ENCODE data around the gene CHKB.

DNA sequence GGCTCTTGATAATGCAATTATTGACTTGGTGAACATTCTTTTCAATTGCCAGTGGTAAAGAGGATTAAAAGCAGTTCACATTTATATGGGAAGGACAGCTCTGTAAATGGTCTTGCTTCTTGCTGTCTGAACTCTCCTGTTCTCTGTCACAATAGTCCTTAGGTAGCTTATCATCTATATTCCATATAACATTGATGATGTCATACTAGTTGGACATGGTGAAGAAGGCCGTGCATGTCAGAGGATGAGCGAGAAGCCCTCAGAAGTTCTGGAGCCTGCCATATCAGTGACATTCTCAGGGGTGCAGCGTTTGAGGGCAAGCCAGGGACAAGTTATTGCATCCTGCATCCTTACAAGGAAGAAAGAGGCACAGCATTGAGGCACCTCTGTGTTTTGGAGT, 2.6 kb upstream of the CHKB start:
- TF ChIP-seq, protein P1, sequence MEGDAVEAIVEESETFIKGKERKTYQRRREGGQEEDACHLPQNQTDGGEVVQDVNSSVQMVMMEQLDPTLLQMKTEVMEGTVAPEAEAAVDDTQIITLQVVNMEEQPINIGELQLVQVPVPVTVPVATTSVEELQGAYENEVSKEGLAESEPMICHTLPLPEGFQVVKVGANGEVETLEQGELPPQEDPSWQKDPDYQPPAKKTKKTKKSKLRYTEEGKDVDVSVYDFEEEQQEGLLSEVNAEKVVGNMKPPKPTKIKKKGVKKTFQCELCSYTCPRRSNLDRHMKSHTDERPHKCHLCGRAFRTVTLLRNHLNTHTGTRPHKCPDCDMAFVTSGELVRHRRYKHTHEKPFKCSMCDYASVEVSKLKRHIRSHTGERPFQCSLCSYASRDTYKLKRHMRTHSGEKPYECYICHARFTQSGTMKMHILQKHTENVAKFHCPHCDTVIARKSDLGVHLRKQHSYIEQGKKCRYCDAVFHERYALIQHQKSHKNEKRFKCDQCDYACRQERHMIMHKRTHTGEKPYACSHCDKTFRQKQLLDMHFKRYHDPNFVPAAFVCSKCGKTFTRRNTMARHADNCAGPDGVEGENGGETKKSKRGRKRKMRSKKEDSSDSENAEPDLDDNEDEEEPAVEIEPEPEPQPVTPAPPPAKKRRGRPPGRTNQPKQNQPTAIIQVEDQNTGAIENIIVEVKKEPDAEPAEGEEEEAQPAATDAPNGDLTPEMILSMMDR (IDR thresholded peaks at IDR 0.05) = no peak
- no peak for TF ChIP-seq POLR2A (IDR thresholded peaks at IDR 0.05)
